H1 (cell line): ENCODE measurements around the gene SIRT3. TPM values are rescaled to one million over a fixed set of nuclear protein-coding genes. Genes with fewer than 3 reads are reported as not detected.

Source experiments
- CTCF ChIA-PET: fragments of 300-600 bp; sonication (Branson Sonifier 250); formaldehyde crosslinking; loops from one replicate; lab custom pipeline; 2021; ENCODE audit not compliant: partially characterized antibody; lab: Charles Lee
- POLR2A ChIA-PET: fragments of 300-600 bp; sonication (Branson Sonifier 250); formaldehyde crosslinking; loops from one replicate; lab custom pipeline; 2021; ENCODE audit warnings: inconsistent platforms; ENCODE audit not compliant: partially characterized antibody; lab: Charles Lee
- DNase-seq, 2 experiments: peaks; one replicate each; pipeline versions ENCODE4 v3.0.0 to v3.0.0-alpha.2; 2010 to 2022; ENCODE audit warnings: low spot score in 2 of 2, low read depth in 1 of 2, mixed read lengths in 1 of 2
- FAIRE-seq: peaks from 2 replicates; lab custom pipeline; 2011; peaks lifted over from hg19 to GRCh38; lab: Jason Lieb, UNC
- H2AFZ ChIP-seq: 2 replicates; pipeline ENCODE4 v1.8.1; 2012; ENCODE audit warnings: low read length, inconsistent platforms
- H2AK5ac ChIP-seq: 2 replicates; pipeline ENCODE4 v1.6.1; 2013; ENCODE audit warnings: low read depth, low read length
- H2BK120ac ChIP-seq: replicated peaks from 2 replicates; pipeline ENCODE3; 2013; ENCODE audit warnings: low read depth, low read length, inconsistent platforms
- H2BK12ac ChIP-seq: 2 replicates; pipeline ENCODE4 v1.6.1; 2013; ENCODE audit warnings: low read depth, low read length
- H2BK15ac ChIP-seq: 2 replicates; pipeline ENCODE4 v1.6.1; 2013; ENCODE audit warnings: low read length
- H2BK20ac ChIP-seq: 2 replicates; pipeline ENCODE4 v1.6.1; 2013; ENCODE audit warnings: low read length
- H2BK5ac ChIP-seq: 2 replicates; pipeline ENCODE4 v1.6.1; 2013; ENCODE audit warnings: low read depth, low read length
- H3K14ac ChIP-seq: 2 replicates; pipeline ENCODE4 v1.6.1; 2013; ENCODE audit warnings: inconsistent platforms; ENCODE audit not compliant: insufficient read length
- H3K18ac ChIP-seq: 2 replicates; pipeline ENCODE4 v1.6.1; 2013; ENCODE audit warnings: low read length; ENCODE audit errors: extremely low read depth
- H3K23ac ChIP-seq: 2 replicates; pipeline ENCODE4 v1.6.1; 2013; ENCODE audit warnings: inconsistent platforms; ENCODE audit not compliant: insufficient read length
- H3K23me2 ChIP-seq: 2 replicates; pipeline ENCODE4 v1.6.1; 2013; ENCODE audit warnings: low read depth, low read length
- H3K27ac ChIP-seq: 2 replicates; pipeline ENCODE4 v1.6.1; 2011; ENCODE audit warnings: low read depth, low read length, inconsistent platforms
- H3K27me3 ChIP-seq, 4 experiments: replicated peaks in 1 of 4; 1 replicate in 1 of 4; 2 replicates in 3 of 4; pipeline versions ENCODE4 v1.6.1 to v1.8.1; 2011 to 2013; ENCODE audit warnings: low read length in 3 of 4, mild to moderate bottlenecking in 3 of 4, inconsistent platforms in 2 of 4, mixed read lengths in 2 of 4, moderate library complexity in 1 of 4; ENCODE audit not compliant: control insufficient read depth in 3 of 4, insufficient read depth in 3 of 4; ENCODE audit errors: extremely low read depth in 1 of 4
- H3K36me3 ChIP-seq, 4 experiments: 2 replicates each; pipeline versions ENCODE4 v1.6.1 to v1.8.1; 2011 to 2013; ENCODE audit warnings: mild to moderate bottlenecking in 4 of 4, low read length in 3 of 4, moderate library complexity in 2 of 4, control low read depth in 1 of 4, inconsistent platforms in 1 of 4; ENCODE audit not compliant: insufficient read depth in 4 of 4, control insufficient read depth in 2 of 4
- H3K4ac ChIP-seq: replicated peaks from 2 replicates; pipeline ENCODE3; 2013; ENCODE audit warnings: low read length, low read depth, mixed read lengths, inconsistent platforms; ENCODE audit not compliant: insufficient read length
- H3K4me1 ChIP-seq, 4 experiments: replicated peaks in 1 of 4; 1 replicate in 1 of 4; 2 replicates in 3 of 4; pipeline versions ENCODE4 v1.6.1 to v1.8.1; 2011 to 2013; ENCODE audit warnings: low read length in 3 of 4, inconsistent platforms in 2 of 4, mixed read lengths in 1 of 4; ENCODE audit not compliant: insufficient read depth in 4 of 4, control insufficient read depth in 3 of 4
- H3K4me2 ChIP-seq, 2 experiments: 2 replicates each; pipeline versions ENCODE4 v1.6.1 to v1.8.1; 2011 to 2013; ENCODE audit warnings: low read depth in 2 of 2, low read length in 2 of 2, control low read depth in 1 of 2, inconsistent platforms in 1 of 2, mild to moderate bottlenecking in 1 of 2; ENCODE audit not compliant: insufficient read depth in 1 of 2
- H3K4me3 ChIP-seq, 4 experiments: fragments of 200-600, 300-600 bp in 1 of 4; sonication (generic), shearing (Covaris generic), sonication (Bioruptor Twin) in 1 of 4; 2 replicates each; pipeline versions ENCODE4 v1.5.1 to v1.8.1; 2011 to 2016; ENCODE audit warnings: low read length in 4 of 4, low read depth in 3 of 4, control low read depth in 2 of 4, inconsistent platforms in 2 of 4, mild to moderate bottlenecking in 2 of 4, mixed read lengths in 1 of 4, moderate library complexity in 1 of 4; ENCODE audit not compliant: insufficient read depth in 2 of 4; ENCODE audit errors: extremely low read depth in 1 of 4
- H3K56ac ChIP-seq: replicated peaks from 2 replicates; pipeline ENCODE3; 2013; ENCODE audit warnings: low read depth, mild to moderate bottlenecking, mixed read lengths, low read length, inconsistent platforms; ENCODE audit not compliant: insufficient read length
- H3K79me1 ChIP-seq: 2 replicates; pipeline ENCODE4 v1.6.1; 2013; ENCODE audit warnings: low read depth, low read length, control low read depth
- H3K79me2 ChIP-seq, 2 experiments: 2 replicates each; pipeline versions ENCODE4 v1.6.1 to v1.8.1; 2012 to 2013; ENCODE audit warnings: low read length in 2 of 2, mild to moderate bottlenecking in 2 of 2, inconsistent platforms in 1 of 2; ENCODE audit not compliant: insufficient read depth in 2 of 2, control insufficient read depth in 1 of 2
- H3K9ac ChIP-seq, 4 experiments: replicated peaks in 1 of 4; 1 replicate in 1 of 4; 2 replicates in 3 of 4; pipeline versions ENCODE4 v1.6.1 to v1.8.1; 2011 to 2013; ENCODE audit warnings: low read depth in 3 of 4, low read length in 3 of 4, control low read depth in 2 of 4, mild to moderate bottlenecking in 2 of 4, moderate library complexity in 2 of 4, inconsistent platforms in 1 of 4; ENCODE audit errors: extremely low read depth in 1 of 4
- H3K9me3 ChIP-seq, 2 experiments: 2 replicates each; pipeline versions ENCODE4 v1.6.1 to v1.8.1; 2012 to 2013; ENCODE audit warnings: mild to moderate bottlenecking in 2 of 2, moderate library complexity in 2 of 2, control low read depth in 1 of 2, inconsistent platforms in 1 of 2, low read depth in 1 of 2, low read length in 1 of 2, mixed read lengths in 1 of 2; ENCODE audit not compliant: insufficient read depth in 2 of 2
- H4K20me1 ChIP-seq, 2 experiments: replicated peaks in 1 of 2; 2 replicates each; pipeline versions ENCODE3 to v1.8.1; 2011 to 2013; ENCODE audit warnings: inconsistent platforms in 2 of 2, low read length in 2 of 2, mild to moderate bottlenecking in 1 of 2; ENCODE audit not compliant: insufficient read depth in 2 of 2, control insufficient read depth in 1 of 2
- H4K5ac ChIP-seq: 2 replicates; pipeline ENCODE4 v1.6.1; 2013; ENCODE audit warnings: low read length, low read depth, mixed read lengths, inconsistent platforms; ENCODE audit not compliant: insufficient read length
- H4K8ac ChIP-seq: 2 replicates; pipeline ENCODE4 v1.8.0; 2013; ENCODE audit warnings: mild to moderate bottlenecking, moderate library complexity, low read length, inconsistent platforms; ENCODE audit not compliant: insufficient read depth; ENCODE audit errors: extremely low read depth
- H4K91ac ChIP-seq: replicated peaks from 2 replicates; pipeline ENCODE3; 2013; ENCODE audit warnings: low read length, mixed read lengths, inconsistent platforms; ENCODE audit not compliant: insufficient read length
- CTCF ChIP-seq, 3 experiments: IDR thresholded peaks; 1 replicate in 2 of 3; 2 replicates in 1 of 3; pipeline versions ENCODE4 v1.5.1 to v1.6.1; 2011; ENCODE audit warnings: low read length in 3 of 3, mild to moderate bottlenecking in 3 of 3, inconsistent platforms in 2 of 3, low read depth in 1 of 3, moderate library complexity in 1 of 3; ENCODE audit not compliant: insufficient read depth in 1 of 3; ENCODE audit errors: control extremely low read depth in 1 of 3
- JUN ChIP-seq: IDR thresholded peaks from 2 replicates; pipeline ENCODE4 v1.6.1; 2011; ENCODE audit warnings: low read depth, mild to moderate bottlenecking, improper control_type of control experiment, low read length
- KDM5A ChIP-seq: fragments of 200-600 bp; IDR thresholded peaks from 2 replicates; pipeline ENCODE4 v1.7.1; 2012; ENCODE audit warnings: mild to moderate bottlenecking, low read length, inconsistent platforms, mixed read lengths
- POLR2AphosphoS5 ChIP-seq: IDR thresholded peaks from 2 replicates; pipeline ENCODE4 v1.6.1; 2011; ENCODE audit warnings: low read depth, low read length
- RAD21 ChIP-seq, 2 experiments: IDR thresholded peaks in 1 of 2; conservative IDR thresholded peaks in 1 of 2; 2 replicates each; pipeline ENCODE4 v1.6.1; 2011; ENCODE audit warnings: low read depth in 2 of 2, low read length in 2 of 2, improper control_type of control experiment in 1 of 2, inconsistent platforms in 1 of 2, mild to moderate bottlenecking in 1 of 2, moderate library complexity in 1 of 2
- WGBS, 2 experiments: shearing (Covaris generic) in 1 of 2; methylation state at CpG; one replicate each; pipeline versions ENCODE4 v1.1.6 to v1.1.7; 2013 to 2015; ENCODE audit warnings: low lambda C conversion rate in 2 of 2, mixed read lengths in 2 of 2, inconsistent platforms in 1 of 2, low coverage in 1 of 2, missing lambda C conversion rate in 1 of 2; ENCODE audit not compliant: insufficient replicate concordance in 2 of 2, insufficient coverage in 1 of 2, insufficient read length in 1 of 2; ENCODE audit errors: extremely low coverage in 1 of 2, missing lambda C conversion rate in 1 of 2; 5-methylcytosine and 5-hydroxymethylcytosine counted together
- polyA plus RNA-seq, 7 experiments: library from polyadenylated mRNA; depleted of rRNA in 3 of 7; stranded (reverse) in 5 of 7; unstranded in 2 of 7; fragments of >200 nt in 5 of 7; fragments of 200-250 nt in 2 of 7; gene quantifications; 1 replicate in 5 of 7; 2 replicates in 1 of 7; 4 replicates in 1 of 7; pipeline versions ENCODE4 v1.2.1 to v1.2.3, GENCODE V29; 2011 to 2013; ENCODE audit warnings: missing spikeins in 2 of 7, mixed read lengths in 2 of 7
- total RNA-seq: library from RNA; stranded (reverse); fragmentation: NEBNext Ultra II Directional; extraction: Animal tissue kit (Norgen Biotek cat#: 25700); gene quantifications from 2 replicates; pipeline ENCODE4 v1.2.1, GENCODE V29; 2021

Gene SIRT3
- total and polyA plus RNA-seq, 2 of the 8 experiments (the other 6 are each of a cell fraction or from before 2014, with no cell fraction given) = 14.3 to 21.6 TPM

- POLR2A ChIA-PET = interaction anchor here (1.3 to 2.3 kb wide), 2 partner anchors 41 to 97 kb away, joined by 3 to 6 read pairs; partner anchors contain the start of gene IFITM5
These were observed 21.8 kb upstream of the SIRT3 start for GRCh38 chr11:257766-258493.

More at GRCh38 chr11:257766-258493, 21.8 kb upstream of the SIRT3 start:
- FAIRE-seq (no peak), DNase-seq (no peak)
- no peaks in the 10 kb centered on the region for H3K79me1 ChIP-seq
- no peak overlapping the region for H2BK12ac ChIP-seq
- H3K36me3 ChIP-seq = peaks cover 0 to 8% (median 3%) of the 10 kb centered on the region in 4 experiments; a peak in 4 of 8 replicates
- no peak overlapping the region for H3K4me2 ChIP-seq
- H2AK5ac ChIP-seq = no peak overlapping the region
- H4K20me1 ChIP-seq = no peaks in the 10 kb centered on the region
- no peaks in the 10 kb centered on the region for H3K4me1 ChIP-seq
- no peaks in the 10 kb centered on the region for H3K27me3 ChIP-seq
- H3K18ac ChIP-seq = no peak overlapping the region
- peak overlapping the region; percentile 42 for H4K91ac ChIP-seq
- H3K14ac ChIP-seq = no peak overlapping the region
- no peaks in the 10 kb centered on the region for H3K9me3 ChIP-seq
- H3K4ac ChIP-seq = no peak overlapping the region
- peaks cover 6% of the 10 kb centered on the region; the same call in 1 of the 2 replicates for H3K23me2 ChIP-seq
- CTCF ChIA-PET = interaction anchor here (0.7 to 2.3 kb wide), 8 partner anchors 8 to 54 kb away, joined by 3 to 7 read pairs (median 3); no protein-coding TSS in a partner anchor
- no peak overlapping the region for H3K9ac ChIP-seq
- WGBS, 2 experiments = 91% methylated on average over 14 of the region's 15 CpGs; no CpG with 5 or more reads in 1 of the 2 experiments
- H2BK15ac ChIP-seq = no peak overlapping the region
- no peak overlapping the region for H3K4me3 ChIP-seq
- no peak overlapping the region for H4K5ac ChIP-seq
- H3K27ac ChIP-seq = no peak overlapping the region
- H3K23ac ChIP-seq = no peak overlapping the region
- H2AFZ ChIP-seq = no peak overlapping the region
- no peaks in the 10 kb centered on the region for H3K79me2 ChIP-seq
- H2BK120ac ChIP-seq = no peak overlapping the region
- no peak overlapping the region for H3K56ac ChIP-seq
- TF ChIP-seq KDM5A (no peak), JUN (no peak), RAD21 (IDR thresholded peaks at IDR 0.05 in 1 of 2, conservative IDR thresholded peaks at IDR 0.05 in 1 of 2; ENCODE audit: low read depth in 2 of 2, low read length in 2 of 2) (peak; percentile 19 to 35), POLR2AphosphoS5 (no peak), CTCF (IDR thresholded peaks at IDR 0.05; ENCODE audit: control extremely low read depth in 1 of 3, insufficient read depth in 1 of 3, low read depth in 1 of 3, low read length in 3 of 3) (peak in 1 of 3 experiments; percentile 21; a peak in 1 of 4 replicates)
- TF ChIP-seq, all 59 proteins: peak for 2
- no peak overlapping the region for H2BK5ac ChIP-seq
- H2BK20ac ChIP-seq = no peak overlapping the region
- no peak overlapping the region for H4K8ac ChIP-seq
